ENCODE results near the gene PTPRJ. TPM values are rescaled to one million over a fixed set of nuclear protein-coding genes. Genes with fewer than 3 reads are reported as not detected.

Gene PTPRJ
- total and polyA plus RNA-seq, 10 donors: 6.4 to 135 (median 74.6) TPM

GRCh38 chr11:48054994-48055291 is 74.6 kb downstream of the PTPRJ start:
- Histone ChIP-seq H3K36me3 (no peaks in the 10 kb centered on the region), H3K27me3 (replicated peaks in 1 of 7) (no peaks in the 10 kb centered on the region), H3K27ac (peak overlapping the region; percentile 11 to 85 (median 52)), H3K4me1 (peaks cover 60 to 95% (median 81%) of the 10 kb centered on the region in 6 donors), H3K9me3 (no peaks in the 10 kb centered on the region), H3K4me3 (peak overlapping the region in 1 of 8 donors; percentile 55)
- intact Hi-C loops (cut with DNase I; ENCODE audit: low total_unique reads): no loop called here
- WGBS, 5 donors: 93 to 100% (median 100%) methylated on average over 1 of the region's 1 CpG
- TF ChIP-seq POLR2A (IDR thresholded peaks at IDR 0.05): no peak
- no peak for TF ChIP-seq CTCF (IDR thresholded peaks at IDR 0.05 in 8 of 11, conservative IDR thresholded peaks at IDR 0.05 in 3 of 11)
- TF ChIP-seq POLR2AphosphoS5 (IDR thresholded peaks at IDR 0.05): no peak
- no peak for DNase-seq

DNA sequence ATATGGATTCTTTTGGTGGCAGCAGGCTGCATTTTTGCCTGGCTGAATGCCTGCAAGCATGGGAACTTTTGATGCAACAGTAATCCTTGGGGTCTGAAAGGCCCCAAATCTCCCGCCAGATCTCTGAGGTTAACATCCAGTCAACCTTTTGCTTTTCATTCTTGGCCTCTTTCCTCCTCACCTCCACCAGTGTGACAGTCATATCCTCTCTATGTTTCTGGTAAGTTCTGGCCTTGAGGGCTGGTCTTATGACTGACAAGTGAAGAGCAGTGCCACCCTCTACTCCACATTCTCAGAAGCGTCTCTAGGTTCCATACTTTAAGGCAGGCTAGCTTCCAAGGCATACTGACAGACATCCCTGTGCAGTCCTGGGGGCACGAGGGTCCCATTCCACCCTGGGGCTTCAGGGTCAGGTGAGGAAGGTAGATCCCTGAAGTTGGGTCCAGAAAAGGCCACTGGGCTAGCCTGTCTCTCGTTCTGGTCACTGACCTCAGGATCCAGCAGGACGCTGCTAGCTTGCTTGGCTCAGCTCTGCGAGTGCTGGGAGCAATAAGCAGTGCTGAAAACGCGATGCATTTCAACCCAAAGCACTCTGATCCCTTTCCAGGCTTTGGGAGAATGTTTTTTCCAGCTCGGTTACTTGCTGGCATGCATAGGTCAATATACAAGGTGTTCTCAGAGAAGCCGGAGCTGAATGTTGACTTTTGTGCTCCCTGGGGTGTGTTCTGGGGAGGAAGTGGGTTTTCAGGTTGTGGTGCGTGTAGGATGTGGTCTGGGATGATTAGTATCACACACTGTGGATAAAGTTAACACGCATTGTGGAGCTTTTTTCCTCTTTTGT is 75.2 kb downstream of the PTPRJ start:
- H3K27me3 ChIP-seq (replicated peaks in 1 of 7): no peaks in the 10 kb centered on the region
- intact Hi-C loops (cut with DNase I; ENCODE audit: low total_unique reads): no loop called here
- peak in 1 of 3 donors; percentile 71 for TF ChIP-seq POLR2AphosphoS5 (IDR thresholded peaks at IDR 0.05)
- no peak for TF ChIP-seq POLR2A (IDR thresholded peaks at IDR 0.05)
- H3K4me1 ChIP-seq: peaks cover 56 to 94% (median 78%) of the 10 kb centered on the region in 6 donors
- 29 to 41% (median 37%) methylated on average over 9 to 12 of the region's 12 CpGs for WGBS, 5 donors
- H3K27ac ChIP-seq: peak overlapping the region; percentile 6 to 85 (median 66)
- no peaks in the 10 kb centered on the region for H3K36me3 ChIP-seq
- peak overlapping the region in 3 of 8 donors; percentile 2 to 55 (median 16) for H3K4me3 ChIP-seq
- H3K9me3 ChIP-seq: no peaks in the 10 kb centered on the region
- no peak for DNase-seq

- Histone ChIP-seq H3K27ac (peak overlapping the region in 7 of 8 donors; percentile 6 to 85 (median 68)), H3K4me1 (peaks cover 50 to 94% (median 78%) of the 10 kb centered on the region in 6 donors), H3K4me3 (peak overlapping the region in 1 of 8 donors; percentile 55), H3K9me3 (no peaks in the 10 kb centered on the region), H3K27me3 (replicated peaks in 1 of 7) (no peaks in the 10 kb centered on the region), H3K36me3 (no peaks in the 10 kb centered on the region)
- no peak for DNase-seq
- TF ChIP-seq CTCF (IDR thresholded peaks at IDR 0.05 in 8 of 11, conservative IDR thresholded peaks at IDR 0.05 in 3 of 11) (no peak), POLR2AphosphoS5 (IDR thresholded peaks at IDR 0.05) (no peak), POLR2A (IDR thresholded peaks at IDR 0.05) (no peak)
- 90 to 95% (median 91%) methylated on average over 20 of the region's 20 CpGs for WGBS, 5 donors
- intact Hi-C loops (cut with DNase I; ENCODE audit: low total_unique reads): no loop called here
Observed at GRCh38 chr11:48056325-48057183, 76.2 kb downstream of the PTPRJ start.

DNA sequence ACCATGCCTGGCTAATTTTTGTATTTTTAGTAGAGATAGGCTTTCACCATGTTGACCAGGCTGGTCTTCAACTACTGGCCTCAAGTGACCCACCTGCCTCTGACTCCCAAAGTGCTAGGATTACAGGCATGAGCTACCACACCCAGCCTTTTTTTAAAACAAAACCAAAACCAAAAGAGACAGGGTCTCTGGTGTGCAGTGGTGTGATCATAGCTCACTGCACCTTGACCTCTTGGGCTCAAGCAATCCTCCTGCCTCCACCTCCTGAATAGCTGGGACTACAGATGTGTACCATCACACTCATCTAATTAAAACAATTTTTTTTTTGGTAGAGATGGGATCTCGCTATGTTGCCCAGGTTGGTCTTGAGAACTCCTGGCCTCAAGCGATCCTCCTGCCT is 77.7 kb downstream of the PTPRJ start:
- no peak overlapping the region for H3K4me3 ChIP-seq
- WGBS, 5 donors: 95 to 100% (median 96%) methylated on average over 2 of the region's 2 CpGs
- no peak for DNase-seq
- TF ChIP-seq POLR2AphosphoS5 (IDR thresholded peaks at IDR 0.05): no peak
- TF ChIP-seq POLR2A (IDR thresholded peaks at IDR 0.05): no peak
- TF ChIP-seq CTCF (IDR thresholded peaks at IDR 0.05 in 8 of 11, conservative IDR thresholded peaks at IDR 0.05 in 3 of 11): no peak
- H3K27ac ChIP-seq: peak overlapping the region in 3 of 8 donors; percentile 29 to 82 (median 76)
- no peaks in the 10 kb centered on the region for H3K9me3 ChIP-seq
- no peaks in the 10 kb centered on the region for H3K27me3 ChIP-seq (replicated peaks in 1 of 7)
- intact Hi-C loops (cut with DNase I; ENCODE audit: low total_unique reads): no loop called here
- no peaks in the 10 kb centered on the region for H3K36me3 ChIP-seq
- peaks cover 38 to 96% (median 73%) of the 10 kb centered on the region in 6 donors for H3K4me1 ChIP-seq
